ENCODE data around the gene BCOR.
A peak's percentile ranks its signal among the peaks of the same experiment; 100 is the strongest.

The BCOR gene

DNA sequence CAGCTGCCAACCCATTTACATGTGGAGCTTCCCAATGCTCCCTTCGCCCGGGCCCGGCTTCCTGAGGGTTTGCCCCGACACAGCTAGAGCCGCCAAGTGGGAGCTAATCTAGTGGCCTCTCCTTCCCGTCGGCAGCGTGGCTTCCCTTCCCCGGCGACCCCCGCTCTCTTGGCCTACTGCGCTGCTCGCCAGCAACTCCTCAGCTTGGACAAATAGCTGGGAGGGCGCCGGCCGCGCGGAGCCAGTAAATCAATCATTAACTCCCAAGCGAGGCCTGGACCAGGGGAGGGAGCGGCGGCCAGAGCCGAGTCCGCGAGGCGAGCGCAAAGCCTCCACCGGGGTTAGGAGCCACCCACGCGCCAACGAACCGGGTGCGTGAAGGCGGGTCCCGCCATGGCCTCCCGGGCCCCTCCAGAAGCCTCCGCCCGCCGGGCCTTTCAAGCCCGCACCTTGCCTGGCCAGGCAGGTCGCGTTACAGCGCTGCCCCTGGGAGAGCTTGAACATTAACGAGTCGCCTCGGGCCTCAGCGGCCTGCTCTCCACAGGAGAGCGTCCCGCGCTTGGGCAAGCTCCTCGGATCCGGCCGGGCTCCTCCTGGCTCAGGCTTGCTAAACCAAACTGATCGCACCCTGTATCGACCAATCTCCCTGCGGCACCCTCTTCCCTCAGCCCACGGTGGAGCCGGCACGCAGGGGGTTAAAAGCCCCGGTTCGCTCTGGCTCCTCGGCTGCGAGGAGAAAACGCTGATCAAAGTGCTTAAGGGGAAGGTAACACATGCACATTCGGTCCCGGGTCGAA, 10.6 kb upstream of the BCOR start:
- in situ Hi-C loops (cut with MboI; ENCODE audit: low pct_unique_long_range_greater_than_20kb, low sequenced_read_pairs, unreplicated experiment) = no loop called here
- peak; percentile 27 for DNase-seq (ENCODE audit: low spot score)
- TF ChIP-seq, protein P1, sequence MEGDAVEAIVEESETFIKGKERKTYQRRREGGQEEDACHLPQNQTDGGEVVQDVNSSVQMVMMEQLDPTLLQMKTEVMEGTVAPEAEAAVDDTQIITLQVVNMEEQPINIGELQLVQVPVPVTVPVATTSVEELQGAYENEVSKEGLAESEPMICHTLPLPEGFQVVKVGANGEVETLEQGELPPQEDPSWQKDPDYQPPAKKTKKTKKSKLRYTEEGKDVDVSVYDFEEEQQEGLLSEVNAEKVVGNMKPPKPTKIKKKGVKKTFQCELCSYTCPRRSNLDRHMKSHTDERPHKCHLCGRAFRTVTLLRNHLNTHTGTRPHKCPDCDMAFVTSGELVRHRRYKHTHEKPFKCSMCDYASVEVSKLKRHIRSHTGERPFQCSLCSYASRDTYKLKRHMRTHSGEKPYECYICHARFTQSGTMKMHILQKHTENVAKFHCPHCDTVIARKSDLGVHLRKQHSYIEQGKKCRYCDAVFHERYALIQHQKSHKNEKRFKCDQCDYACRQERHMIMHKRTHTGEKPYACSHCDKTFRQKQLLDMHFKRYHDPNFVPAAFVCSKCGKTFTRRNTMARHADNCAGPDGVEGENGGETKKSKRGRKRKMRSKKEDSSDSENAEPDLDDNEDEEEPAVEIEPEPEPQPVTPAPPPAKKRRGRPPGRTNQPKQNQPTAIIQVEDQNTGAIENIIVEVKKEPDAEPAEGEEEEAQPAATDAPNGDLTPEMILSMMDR (IDR thresholded peaks at IDR 0.05; ENCODE audit: extremely low read depth, insufficient read depth, missing control alignments) = no peak

DNA sequence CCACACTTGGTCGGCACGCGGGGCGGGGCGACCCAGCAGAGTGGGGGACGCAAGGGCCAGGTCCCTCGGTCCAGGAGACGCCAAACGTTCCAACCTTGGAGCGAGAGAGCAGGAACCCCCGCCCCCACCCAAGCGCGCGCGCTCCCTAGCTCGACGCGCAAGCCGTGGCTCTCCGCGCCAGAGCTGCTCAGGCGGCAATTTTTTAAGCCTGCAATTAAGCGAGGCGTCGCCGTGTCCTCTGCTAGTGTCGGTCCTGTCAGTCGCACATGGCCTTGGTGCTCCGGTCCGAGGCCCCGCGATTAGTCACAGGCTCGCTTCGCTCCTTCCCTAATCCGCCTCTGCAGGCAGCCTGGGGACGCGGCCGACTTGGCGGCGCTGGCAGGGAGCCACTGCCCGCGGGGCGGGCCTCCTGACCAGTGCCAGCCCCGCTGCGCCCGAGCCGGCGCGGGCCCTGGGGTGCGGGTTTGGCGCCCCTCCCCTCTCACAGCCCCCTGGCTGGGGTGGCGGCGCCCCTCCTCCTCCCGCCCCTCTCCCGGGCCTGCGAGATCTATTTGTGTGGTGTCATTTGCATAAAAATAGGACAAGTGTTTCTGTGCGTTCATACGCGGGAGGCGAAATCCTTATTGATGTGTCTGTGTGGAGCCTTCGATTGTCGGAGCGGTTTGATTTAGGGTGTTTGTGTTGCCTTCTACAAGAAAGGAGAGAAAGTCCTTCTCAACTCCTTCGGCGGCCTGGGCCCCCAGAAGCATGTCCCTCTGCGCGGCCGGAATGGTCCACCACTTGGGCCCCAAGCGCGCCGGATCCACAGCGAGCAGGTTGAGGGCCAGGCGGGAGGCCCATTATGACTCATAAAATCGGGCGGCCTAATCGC, 9.8 kb upstream of the BCOR start:
- in situ Hi-C loops (cut with MboI; ENCODE audit: low pct_unique_long_range_greater_than_20kb, low sequenced_read_pairs, unreplicated experiment) = no loop called here
- peak; percentile 61 for DNase-seq (ENCODE audit: low spot score)
- TF ChIP-seq, protein P1 (IDR thresholded peaks at IDR 0.05; ENCODE audit: extremely low read depth, insufficient read depth, missing control alignments) = no peak

- in situ Hi-C loops (cut with MboI; ENCODE audit: low pct_unique_long_range_greater_than_20kb, low sequenced_read_pairs, unreplicated experiment) = no loop called here
- TF ChIP-seq, protein P1 (IDR thresholded peaks at IDR 0.05; ENCODE audit: extremely low read depth, insufficient read depth, missing control alignments) = no peak
- DNase-seq (ENCODE audit: low spot score) = peak; percentile 53
These were observed 9.0 kb upstream of the BCOR start for GRCh38 chrX:40106676-40107290.

- TF ChIP-seq, protein P1 (IDR thresholded peaks at IDR 0.05; ENCODE audit: extremely low read depth, insufficient read depth, missing control alignments) = no peak
- peak; percentile 78 for DNase-seq (ENCODE audit: low spot score)
- in situ Hi-C loops (cut with MboI; ENCODE audit: low pct_unique_long_range_greater_than_20kb, low sequenced_read_pairs, unreplicated experiment) = no loop called here
These were observed 8.3 kb upstream of the BCOR start for GRCh38 chrX:40105835-40106675.

DNA sequence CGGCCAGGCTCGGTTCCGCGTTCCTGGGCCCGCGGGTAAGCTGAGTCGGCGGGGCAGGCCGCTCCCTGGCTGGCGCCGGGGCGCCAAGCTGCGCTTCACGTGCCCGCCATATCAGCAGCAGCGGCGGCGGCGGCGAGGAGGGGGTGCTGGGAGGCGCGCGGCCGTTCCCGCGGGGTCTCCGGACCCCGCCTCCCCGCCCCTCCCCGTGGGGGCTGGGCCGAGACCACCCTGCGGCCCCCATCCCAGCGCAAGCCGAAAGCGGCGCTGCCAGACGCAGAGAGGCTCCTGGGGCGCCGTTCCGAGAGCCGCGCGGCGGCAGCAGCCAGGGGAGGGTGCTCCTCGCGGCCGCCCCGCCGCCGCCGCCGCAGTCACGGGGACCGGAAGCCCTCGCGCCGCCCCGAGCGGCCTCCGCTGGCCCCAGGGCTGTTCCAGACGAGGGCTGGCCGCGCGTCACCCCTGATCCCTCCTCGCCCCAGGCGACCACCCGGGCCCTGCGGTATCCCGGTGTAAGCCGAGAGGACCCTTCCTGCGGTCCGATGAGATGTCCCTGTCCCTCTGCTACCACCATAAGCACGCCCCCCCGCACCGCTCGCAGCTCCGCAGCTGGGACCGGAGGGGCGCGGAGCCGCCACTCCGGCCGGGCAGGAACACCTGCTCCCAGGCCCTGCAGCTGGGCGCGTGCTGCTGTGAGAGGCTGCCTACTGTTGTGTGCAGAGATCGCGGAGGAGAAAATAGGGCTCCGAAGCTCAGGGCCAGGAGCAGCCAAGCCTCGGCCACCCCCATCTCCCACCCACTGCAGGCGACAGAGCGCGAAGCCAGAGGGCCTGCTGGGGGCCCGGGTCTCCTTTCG, 7.5 kb upstream of the BCOR start:
- in situ Hi-C loops (cut with MboI; ENCODE audit: low pct_unique_long_range_greater_than_20kb, low sequenced_read_pairs, unreplicated experiment) = no loop called here
- TF ChIP-seq, protein P1 (IDR thresholded peaks at IDR 0.05; ENCODE audit: extremely low read depth, insufficient read depth, missing control alignments) = no peak
- DNase-seq (ENCODE audit: low spot score) = peak; percentile 70

All from GM13977 (cell line).